B cell (primary cell): Measurements from ENCODE around the gene SPTLC2. TPM values are rescaled to one million over a fixed set of nuclear protein-coding genes. Genes with fewer than 3 reads are reported as not detected.

Source experiments
- ATAC-seq: fragments of 200-7000 bp; cut with Tn5 transposase; one replicate; pipeline ENCODE4 v1.10.0; 2021; ENCODE audit warnings: low read depth, mild to moderate bottlenecking, moderate number of reproducible peaks, moderate library complexity
- CTCF ChIA-PET: fragments of 350-600 bp; sonication (Branson Sonifier 250); formaldehyde crosslinking; loops from one replicate; lab custom pipeline; 2021; ENCODE audit warnings: antibody characterized with exemption, inconsistent platforms; lab: Charles Lee
- POLR2A ChIA-PET: fragments of 350-600 bp; sonication (Branson Sonifier 250); formaldehyde crosslinking; loops from one replicate; lab custom pipeline; 2021; ENCODE audit warnings: antibody characterized with exemption; lab: Charles Lee
- DNase-seq: peaks from one replicate; pipeline ENCODE4 v3.0.0; 2013
- H2AFZ ChIP-seq: 2 replicates; pipeline ENCODE4 v1.6.1; 2012; ENCODE audit warnings: mild to moderate bottlenecking, low read depth, low read length; ENCODE audit not compliant: insufficient read depth, poor library complexity, severe bottlenecking
- H3K27ac ChIP-seq, 2 donors: 1 replicate in 1 of 2; 2 replicates in 1 of 2; pipeline ENCODE4 v1.5.1; 2012 to 2013; ENCODE audit warnings: low read length in 2 of 2, mild to moderate bottlenecking in 2 of 2, moderate library complexity in 1 of 2
- H3K27me3 ChIP-seq, 4 experiments: fragments of 200-600 bp in 1 of 4; sonication (generic) in 1 of 4; replicated peaks in 1 of 4; 1 replicate in 2 of 4; 2 replicates in 2 of 4; pipeline versions ENCODE4 v1.6.1 to v1.7.0; 2013 to 2016; ENCODE audit warnings: low read length in 3 of 4, mild to moderate bottlenecking in 2 of 4, mixed read lengths in 1 of 4, moderate library complexity in 1 of 4; ENCODE audit not compliant: insufficient read depth in 4 of 4, control insufficient read depth in 3 of 4; ENCODE audit errors: control extremely low read depth in 1 of 4
- H3K36me3 ChIP-seq, 2 experiments: replicated peaks in 1 of 2; 1 replicate in 1 of 2; 2 replicates in 1 of 2; pipeline versions ENCODE4 v1.6.1 to v1.7.1; 2013; ENCODE audit warnings: low read length in 1 of 2; ENCODE audit not compliant: insufficient read depth in 2 of 2, control insufficient read depth in 1 of 2; ENCODE audit errors: control extremely low read depth in 1 of 2, extremely low read depth in 1 of 2
- H3K4me1 ChIP-seq, 2 donors: fragments of 200-600 bp in 1 of 2; sonication (generic) in 1 of 2; 1 replicate in 1 of 2; 2 replicates in 1 of 2; pipeline versions ENCODE4 v1.5.1 to v1.6.1; 2013 to 2017; ENCODE audit warnings: low read length in 2 of 2; ENCODE audit not compliant: control insufficient read depth in 2 of 2, insufficient read depth in 2 of 2
- H3K4me2 ChIP-seq: replicated peaks from 2 replicates; pipeline ENCODE3; 2012; ENCODE audit warnings: mild to moderate bottlenecking, low read depth, low read length; ENCODE audit not compliant: poor library complexity, severe bottlenecking
- H3K4me3 ChIP-seq, 5 experiments: fragments of 200-600 bp in 1 of 5; sonication (generic) in 1 of 5; 1 replicate in 3 of 5; 2 replicates in 2 of 5; pipeline versions ENCODE4 v1.5.1 to v1.7.0; 2011 to 2016; ENCODE audit warnings: low read length in 4 of 5, mild to moderate bottlenecking in 4 of 5, low read depth in 2 of 5, control low read depth in 1 of 5, moderate library complexity in 1 of 5; ENCODE audit not compliant: insufficient read depth in 1 of 5; ENCODE audit errors: control extremely low read depth in 1 of 5, extremely low read depth in 1 of 5
- H3K79me2 ChIP-seq: fragments of 200-600 bp; sonication (generic); one replicate; pipeline ENCODE4 v1.6.0; 2016; ENCODE audit warnings: low read length; ENCODE audit not compliant: control insufficient read depth, insufficient read depth
- H3K9ac ChIP-seq: fragments of 200-600 bp; sonication (generic); 2 replicates; pipeline ENCODE4 v1.6.1; 2017; ENCODE audit warnings: mild to moderate bottlenecking, low read length, moderate library complexity
- H3K9me3 ChIP-seq, 3 donors: one replicate each; pipeline versions ENCODE4 v1.6.1 to v1.7.1; 2013; ENCODE audit warnings: low read length in 2 of 3; ENCODE audit not compliant: control insufficient read depth in 2 of 3, insufficient read depth in 1 of 3; ENCODE audit errors: control extremely low read depth in 1 of 3
- H4K20me1 ChIP-seq: 2 replicates; pipeline ENCODE4 v1.6.0; 2012; ENCODE audit warnings: mild to moderate bottlenecking, low read length; ENCODE audit not compliant: insufficient read depth, control insufficient read depth, poor library complexity, severe bottlenecking
- H3K27ac Mint-ChIP-seq: one replicate; pipeline ENCODE4 v1.8.0; 2021; ENCODE audit warnings: mixed read lengths
- H3K27me3 Mint-ChIP-seq: one replicate; pipeline ENCODE4 v1.8.0; 2021; ENCODE audit warnings: mixed read lengths
- H3K4me1 Mint-ChIP-seq: one replicate; pipeline ENCODE4 v1.8.0; 2021; ENCODE audit warnings: mixed read lengths
- H3K4me3 Mint-ChIP-seq: one replicate; pipeline ENCODE4 v1.8.0; 2021; ENCODE audit warnings: mixed read lengths
- H3K9me3 Mint-ChIP-seq: one replicate; pipeline ENCODE4 v1.8.0; 2022; ENCODE audit warnings: mixed read lengths; ENCODE audit not compliant: insufficient read depth
- CTCF ChIP-seq: fragments of 200-600 bp; IDR thresholded peaks from one replicate; pipeline ENCODE4 v1.8.0; 2022; ENCODE audit warnings: antibody characterized with exemption, mild to moderate bottlenecking
- EZH2 ChIP-seq: IDR thresholded peaks from 2 replicates; pipeline ENCODE4 v1.6.1; 2012; ENCODE audit warnings: borderline replicate concordance, low read depth, mild to moderate bottlenecking, moderate library complexity, low read length; ENCODE audit not compliant: insufficient read depth, poor library complexity, severe bottlenecking
- WGBS: methylation state at CpG from one replicate; pipeline ENCODE4 v1.1.5; 2013; ENCODE audit warnings: missing lambda C conversion rate; ENCODE audit not compliant: insufficient coverage; 5-methylcytosine and 5-hydroxymethylcytosine counted together
- intact Hi-C: fragments of 100-400 bp; cut with micrococcal nuclease; formaldehyde crosslinking; loops from one replicate; pipeline ENCODE4 v1.10.0; 2022
- polyA plus RNA-seq: library from polyadenylated mRNA; depleted of rRNA; stranded (reverse); fragments of >200 nt; gene quantifications from 2 replicates; pipeline ENCODE4 v1.2.3, GENCODE V29; 2012
- total RNA-seq, 2 donors: library from RNA; stranded (reverse); fragments of 120-200 nt in 1 of 2; gene quantifications; 1 replicate in 1 of 2; 2 replicates in 1 of 2; pipeline versions ENCODE4 v1.2.3 to v1.2.4, GENCODE V29; 2013 to 2022

SPTLC2 gene
- total and polyA plus RNA-seq, 2 donors (not counting 1 experiment from before 2014, with no cell fraction given), result 9.4 to 41.4 TPM

- Mint-ChIP-seq H3K9me3 (no peaks in the 10 kb centered on the region), H3K4me1 (peaks cover 4% of the 10 kb centered on the region), H3K4me3 (no peak overlapping the region), H3K27me3 (no peaks in the 10 kb centered on the region), H3K27ac (no peak overlapping the region)
- H3K4me3 ChIP-seq, result no peak overlapping the region
- H4K20me1 ChIP-seq, result no peaks in the 10 kb centered on the region
- no peak overlapping the region for H3K4me2 ChIP-seq
- ChIA-PET POLR2A (no interaction called here), CTCF (no interaction called here)
- intact Hi-C loops, result no loop called here
- no peak overlapping the region for H3K27ac ChIP-seq
- 86% methylated on average over 4 of the region's 7 CpGs for WGBS
- TF ChIP-seq CTCF (no peak), EZH2 (no peak)
- no peaks in the 10 kb centered on the region for H3K27me3 ChIP-seq
- H3K36me3 ChIP-seq, result no peaks in the 10 kb centered on the region
- no peak for ATAC-seq
- H3K79me2 ChIP-seq, result no peaks in the 10 kb centered on the region
- no peak overlapping the region for H2AFZ ChIP-seq
- DNase-seq, result no peak
- H3K4me1 ChIP-seq, result peaks cover 0 to 3% of the 10 kb centered on the region in 2 donors
- H3K9me3 ChIP-seq, result no peaks in the 10 kb centered on the region
- H3K9ac ChIP-seq, result no peak overlapping the region
Observed at GRCh38 chr14:77660754-77661153, 44.3 kb upstream of the SPTLC2 start.

- peaks cover 4% of the 10 kb centered on the region for H3K4me1 Mint-ChIP-seq
- CTCF ChIA-PET, result no interaction called here
- ATAC-seq (no peak), DNase-seq (no peak)
- no peak overlapping the region for H3K27ac Mint-ChIP-seq
- H4K20me1 ChIP-seq, result no peaks in the 10 kb centered on the region
- peaks cover 0 to 3% of the 10 kb centered on the region in 2 donors for H3K4me1 ChIP-seq
- no peaks in the 10 kb centered on the region for H3K27me3 Mint-ChIP-seq
- H3K4me3 Mint-ChIP-seq, result no peak overlapping the region
- no peaks in the 10 kb centered on the region for H3K27me3 ChIP-seq
- no peaks in the 10 kb centered on the region for H3K9me3 Mint-ChIP-seq
- no peaks in the 10 kb centered on the region for H3K9me3 ChIP-seq
- no peak overlapping the region for H3K4me3 ChIP-seq
- intact Hi-C loops, result no loop called here
- H3K36me3 ChIP-seq, result no peaks in the 10 kb centered on the region
- H3K79me2 ChIP-seq, result no peaks in the 10 kb centered on the region
- H3K9ac ChIP-seq, result no peak overlapping the region
- no peak overlapping the region for H3K27ac ChIP-seq
- TF ChIP-seq EZH2 (no peak), CTCF (no peak)
- no CpG with 5 or more reads among the region's 2 CpGs for WGBS
- no peak overlapping the region for H2AFZ ChIP-seq
- POLR2A ChIA-PET, result no interaction called here
- no peak overlapping the region for H3K4me2 ChIP-seq
Observed at GRCh38 chr14:77659831-77660230, 43.4 kb upstream of the SPTLC2 start.
